ENCODE results near the gene STARD3. TPM values are rescaled to one million over a fixed set of nuclear protein-coding genes. Genes with fewer than 3 reads are reported as not detected.
A peak's percentile ranks its signal among the peaks of the same experiment; 100 is the strongest.
"Not testable (repeated sequence)": the region's sequence is repeated elsewhere in the genome, so short reads cannot be mapped to it uniquely, and the experiment has no call there.

Gene STARD3
- total RNA-seq, 1 experiment from 2014 or later = 61.8 TPM

- Histone ChIP-seq H3K27me3 (no peaks in the 10 kb centered on the region), H3K36me3 (no peaks in the 10 kb centered on the region), H3K4me3 (no peak overlapping the region), H3K9me3 (no peaks in the 10 kb centered on the region)
- no peak for DNase-seq
Observed at GRCh38 chr17:39678340-39679116, 41.6 kb downstream of the STARD3 start.

- Histone ChIP-seq H3K27me3 (no peaks in the 10 kb centered on the region), H3K9me3 (no peaks in the 10 kb centered on the region), H3K4me3 (no peak overlapping the region), H3K36me3 (no peaks in the 10 kb centered on the region)
- no peak for DNase-seq
Observed at GRCh38 chr17:39679521-39680192, 42.7 kb downstream of the STARD3 start.

- Histone ChIP-seq H3K36me3 (no peaks in the 10 kb centered on the region), H3K27me3 (no peaks in the 10 kb centered on the region), H3K9me3 (no peaks in the 10 kb centered on the region), H3K4me3 (no peak overlapping the region)
- no peak for DNase-seq
Observed at GRCh38 chr17:39683295-39683939, 46.5 kb downstream of the STARD3 start.

GRCh38 chr17:39684369-39685192 lies 47.6 kb downstream of the STARD3 start:
- Histone ChIP-seq H3K36me3 (no peaks in the 10 kb centered on the region), H3K27me3 (no peaks in the 10 kb centered on the region), H3K9me3 (no peaks in the 10 kb centered on the region), H3K4me3 (no peak overlapping the region)
- no peak for DNase-seq

- DNase-seq = no peak
- H3K36me3 ChIP-seq = no peaks in the 10 kb centered on the region
- H3K27me3 ChIP-seq = no peaks in the 10 kb centered on the region
- no peaks in the 10 kb centered on the region for H3K9me3 ChIP-seq
- peak overlapping the region; percentile 69 for H3K4me3 ChIP-seq
Observed at GRCh38 chr17:39687101-39687545, 50.2 kb downstream of the STARD3 start.

- Histone ChIP-seq H3K36me3 (no peaks in the 10 kb centered on the region), H3K4me3 (peak within 1 kb of the TSS; percentile 69), H3K9me3 (no peaks in the 10 kb centered on the region), H3K27me3 (no peaks in the 10 kb centered on the region)
- DNase-seq = peak; percentile 99
Observed at GRCh38 chr17:39687546-39688474, 50.9 kb downstream of the STARD3 start, which contains the start of gene PGAP3. Gene PGAP3, minus strand, starts transcription at chr17:39688057. Its CDS starts 43 bp downstream, at chr17:39688014.

GRCh38 chr17:39688475-39688835 lies 51.5 kb downstream of the STARD3 start:
- DNase-seq = no peak
- H3K4me3 ChIP-seq = peak overlapping the region; percentile 69
- H3K27me3 ChIP-seq = no peaks in the 10 kb centered on the region

GRCh38 chr17:39688945-39689344 lies 52.0 kb downstream of the STARD3 start:
- Histone ChIP-seq H3K36me3 (no peaks in the 10 kb centered on the region), H3K4me3 (peak overlapping the region; percentile 69), H3K27me3 (no peaks in the 10 kb centered on the region), H3K9me3 (no peaks in the 10 kb centered on the region)
- no peak for DNase-seq

More at GRCh38 chr17:39688475-39688835, 51.5 kb downstream of the STARD3 start:
- H3K36me3 ChIP-seq = no peaks in the 10 kb centered on the region
- H3K9me3 ChIP-seq = no peaks in the 10 kb centered on the region

- Histone ChIP-seq H3K4me3 (no peak overlapping the region), H3K9me3 (no peaks in the 10 kb centered on the region), H3K36me3 (no peaks in the 10 kb centered on the region), H3K27me3 (no peaks in the 10 kb centered on the region)
- DNase-seq = no peak
Observed at GRCh38 chr17:39694593-39694992, 57.6 kb downstream of the STARD3 start.

- no peaks in the 10 kb centered on the region for H3K27me3 ChIP-seq
- H3K9me3 ChIP-seq = no peaks in the 10 kb centered on the region
- no peaks in the 10 kb centered on the region for H3K36me3 ChIP-seq
- no peak for DNase-seq
- H3K4me3 ChIP-seq = no peak overlapping the region
Observed at GRCh38 chr17:39695089-39695474, 58.1 kb downstream of the STARD3 start.

- H3K36me3 ChIP-seq = no peaks in the 10 kb centered on the region
- DNase-seq = no peak
- no peak overlapping the region for H3K4me3 ChIP-seq
- no peaks in the 10 kb centered on the region for H3K9me3 ChIP-seq
- no peaks in the 10 kb centered on the region for H3K27me3 ChIP-seq
Observed at GRCh38 chr17:39696731-39697130, 59.8 kb downstream of the STARD3 start.

- DNase-seq = no peak
- Histone ChIP-seq H3K9me3 (no peaks in the 10 kb centered on the region), H3K27me3 (no peaks in the 10 kb centered on the region)
Observed at GRCh38 chr17:39697961-39698360, 61.0 kb downstream of the STARD3 start.

GRCh38 chr17:39699157-39699817 lies 62.3 kb downstream of the STARD3 start:
- H3K27me3 ChIP-seq, H3K36me3 ChIP-seq, H3K9me3 ChIP-seq, DNase-seq: not testable (repeated sequence)
- peak overlapping the region; percentile 89 for H3K4me3 ChIP-seq

More at GRCh38 chr17:39697961-39698360, 61.0 kb downstream of the STARD3 start:
- Histone ChIP-seq H3K4me3 (no peak overlapping the region), H3K36me3 (no peaks in the 10 kb centered on the region)

- peak; percentile 89 for DNase-seq
- no peaks in the 10 kb centered on the region for H3K9me3 ChIP-seq
- H3K27me3 ChIP-seq = no peaks in the 10 kb centered on the region
- H3K36me3 ChIP-seq = no peaks in the 10 kb centered on the region; the same call in none of the 2 replicates
- H3K4me3 ChIP-seq = peak within 1 kb of the TSS; percentile 89
Observed at GRCh38 chr17:39699818-39700147, 62.8 kb downstream of the STARD3 start, which contains the start of gene ERBB2. Gene ERBB2, plus strand, starts transcription at chr17:39700064. Its CDS starts 175 bp downstream, at chr17:39700239.
